Upper lobe of right lung (tissue), 1 donor: ENCODE results near the gene STIMATE. TPM values are rescaled to one million over a fixed set of nuclear protein-coding genes. Genes with fewer than 3 reads are reported as not detected.

Experiments used
- ATAC-seq: fragments of 200-7000 bp; cut with Tn5 transposase; one replicate; pipeline ENCODE4 v1.9.1; 2020; ENCODE audit warnings: mild to moderate bottlenecking, moderate library complexity
- DNase-seq: peaks from one replicate; pipeline ENCODE4 v3.0.0-alpha.2; 2020
- H3K27ac ChIP-seq: fragments of 200-600 bp; one replicate; pipeline ENCODE4 v1.8.0; 2022
- H3K27me3 ChIP-seq: fragments of 200-600 bp; one replicate; pipeline ENCODE4 v1.8.0; 2022; ENCODE audit warnings: mild to moderate bottlenecking
- H3K36me3 ChIP-seq: fragments of 200-600 bp; one replicate; pipeline ENCODE4 v1.8.0; 2022
- H3K4me1 ChIP-seq: fragments of 200-600 bp; one replicate; pipeline ENCODE4 v1.8.0; 2022
- H3K4me3 ChIP-seq: fragments of 200-600 bp; one replicate; pipeline ENCODE4 v1.8.0; 2022; ENCODE audit warnings: mild to moderate bottlenecking
- H3K9me3 ChIP-seq: fragments of 200-600 bp; one replicate; pipeline ENCODE4 v1.8.0; 2022
- intact Hi-C: fragments of 100-400 bp; cut with DNase I; formaldehyde crosslinking; loops from one replicate; pipeline ENCODE4 v1.11.0; 2022
- total RNA-seq: library from RNA; stranded (reverse); fragmentation: NEBNext Ultra II Directional; extraction: Animal tissue kit (Norgen Biotek cat#: 25700); gene quantifications from one replicate; pipeline ENCODE4 v1.2.1, GENCODE V29; 2021
- TF ChIP-seq, protein P1 (sequence below): fragments of 200-600 bp; IDR thresholded peaks from one replicate; pipeline ENCODE4 v1.8.0; 2022; ENCODE audit warnings: antibody characterized with exemption
- donor health status: DM: no; HTN: yes; CAD: no; lungs with severe emphysema.

The STIMATE gene
- total RNA-seq, 1 donor from 2014 or later: 34.7 TPM

DNA sequence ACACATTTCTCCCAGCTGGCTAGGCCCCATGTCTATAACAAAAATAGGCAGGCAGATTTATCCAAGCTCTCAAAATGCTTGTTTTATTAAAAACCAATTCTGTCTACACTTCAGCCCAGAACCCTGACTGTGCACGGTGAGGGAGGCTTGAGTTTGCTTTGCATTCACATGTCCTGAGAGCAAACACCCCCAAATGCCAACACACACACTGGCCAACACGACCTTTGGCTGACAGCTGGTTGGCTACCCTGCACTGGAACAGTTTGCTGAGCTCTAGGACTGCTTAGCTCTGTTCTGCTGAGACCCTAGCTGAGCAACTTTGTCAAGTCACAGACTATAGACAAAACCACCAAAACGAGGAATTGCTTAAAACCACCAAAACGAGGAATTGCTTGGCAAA lies 3.6 kb downstream of the STIMATE start:
- peaks cover 70% of the 10 kb centered on the region for H3K4me1 ChIP-seq
- TF ChIP-seq, protein P1, sequence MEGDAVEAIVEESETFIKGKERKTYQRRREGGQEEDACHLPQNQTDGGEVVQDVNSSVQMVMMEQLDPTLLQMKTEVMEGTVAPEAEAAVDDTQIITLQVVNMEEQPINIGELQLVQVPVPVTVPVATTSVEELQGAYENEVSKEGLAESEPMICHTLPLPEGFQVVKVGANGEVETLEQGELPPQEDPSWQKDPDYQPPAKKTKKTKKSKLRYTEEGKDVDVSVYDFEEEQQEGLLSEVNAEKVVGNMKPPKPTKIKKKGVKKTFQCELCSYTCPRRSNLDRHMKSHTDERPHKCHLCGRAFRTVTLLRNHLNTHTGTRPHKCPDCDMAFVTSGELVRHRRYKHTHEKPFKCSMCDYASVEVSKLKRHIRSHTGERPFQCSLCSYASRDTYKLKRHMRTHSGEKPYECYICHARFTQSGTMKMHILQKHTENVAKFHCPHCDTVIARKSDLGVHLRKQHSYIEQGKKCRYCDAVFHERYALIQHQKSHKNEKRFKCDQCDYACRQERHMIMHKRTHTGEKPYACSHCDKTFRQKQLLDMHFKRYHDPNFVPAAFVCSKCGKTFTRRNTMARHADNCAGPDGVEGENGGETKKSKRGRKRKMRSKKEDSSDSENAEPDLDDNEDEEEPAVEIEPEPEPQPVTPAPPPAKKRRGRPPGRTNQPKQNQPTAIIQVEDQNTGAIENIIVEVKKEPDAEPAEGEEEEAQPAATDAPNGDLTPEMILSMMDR: no peak

GRCh38 chr3:52892625-52893311 lies 4.6 kb downstream of the STIMATE start:
- intact Hi-C loops: no loop called here
- ATAC-seq (no peak), DNase-seq (no peak)
- Histone ChIP-seq H3K36me3 (no peaks in the 10 kb centered on the region), H3K27ac (peak overlapping the region; percentile 38), H3K9me3 (no peaks in the 10 kb centered on the region), H3K4me3 (peak overlapping the region; percentile 29), H3K27me3 (no peaks in the 10 kb centered on the region), H3K4me1 (peaks cover 67% of the 10 kb centered on the region)
- TF ChIP-seq, protein P1: no peak

More for the DNA sequence above, 3.6 kb downstream of the STIMATE start:
- H3K36me3 ChIP-seq: no peaks in the 10 kb centered on the region
- DNase-seq (no peak), ATAC-seq (no peak)
- H3K4me3 ChIP-seq: no peak overlapping the region
- intact Hi-C loops: no loop called here
- H3K27me3 ChIP-seq: no peaks in the 10 kb centered on the region
- H3K9me3 ChIP-seq: no peaks in the 10 kb centered on the region
- peak overlapping the region; percentile 38 for H3K27ac ChIP-seq

GRCh38 chr3:52892290-52892624 lies 5.1 kb downstream of the STIMATE start:
- H3K27me3 ChIP-seq: no peaks in the 10 kb centered on the region
- peak overlapping the region; percentile 38 for H3K27ac ChIP-seq
- intact Hi-C loops: no loop called here
- no peak overlapping the region for H3K4me3 ChIP-seq
- H3K4me1 ChIP-seq: peaks cover 66% of the 10 kb centered on the region
- TF ChIP-seq, protein P1: no peak
- ATAC-seq (no peak), DNase-seq (no peak)
- no peaks in the 10 kb centered on the region for H3K9me3 ChIP-seq
- H3K36me3 ChIP-seq: no peaks in the 10 kb centered on the region

DNA sequence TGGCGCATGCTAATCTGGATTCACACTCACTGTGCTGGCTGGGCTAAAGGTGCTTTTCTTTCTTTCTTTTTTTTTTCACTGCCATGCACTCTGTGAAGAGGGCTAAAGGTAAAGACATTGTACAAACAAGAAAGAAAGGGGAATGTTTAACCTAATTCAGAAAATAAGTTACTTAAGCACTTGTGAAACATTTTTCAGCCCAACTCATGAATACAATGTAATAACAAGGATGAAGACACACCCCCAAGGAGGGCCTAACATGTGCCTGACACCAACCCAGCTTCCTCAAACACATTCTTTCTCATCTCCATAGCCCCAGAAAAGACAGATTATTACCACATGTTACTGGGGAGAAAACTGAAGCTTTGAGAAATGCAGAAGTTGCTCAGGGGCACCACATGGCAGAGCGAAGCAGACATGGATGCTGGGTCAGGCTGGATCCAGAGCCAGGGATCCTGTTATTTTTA lies 5.7 kb downstream of the STIMATE start:
- DNase-seq (no peak), ATAC-seq (peak; percentile 82)
- no peaks in the 10 kb centered on the region for H3K36me3 ChIP-seq
- no peaks in the 10 kb centered on the region for H3K9me3 ChIP-seq
- no peaks in the 10 kb centered on the region for H3K27me3 ChIP-seq
- H3K4me1 ChIP-seq: peaks cover 66% of the 10 kb centered on the region
- H3K4me3 ChIP-seq: no peak overlapping the region
- intact Hi-C loops: no loop called here
- TF ChIP-seq, protein P1: no peak
- H3K27ac ChIP-seq: peak overlapping the region; percentile 73

DNA sequence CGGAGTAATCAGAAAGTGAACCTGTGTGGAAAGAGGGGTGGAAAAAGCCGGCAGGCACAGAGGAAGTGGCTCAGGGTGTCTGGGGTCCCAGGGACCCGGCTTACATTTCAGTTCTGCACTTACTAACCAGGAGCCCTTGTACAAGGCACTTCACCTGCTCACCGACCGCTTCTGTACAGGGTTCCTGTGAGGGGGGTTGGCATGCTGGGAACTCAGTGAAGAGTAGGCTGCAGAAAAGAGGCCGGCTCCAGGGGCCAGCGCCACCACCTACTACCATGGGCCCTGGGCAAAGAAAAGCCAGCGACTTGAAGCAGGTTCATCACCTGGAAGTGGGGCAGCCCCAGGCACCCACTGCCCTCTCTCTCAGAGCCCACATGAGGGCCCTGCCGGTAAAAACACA lies 6.2 kb downstream of the STIMATE start:
- DNase-seq: peak; percentile 74
- Histone ChIP-seq H3K4me1 (peaks cover 62% of the 10 kb centered on the region), H3K27me3 (no peaks in the 10 kb centered on the region), H3K27ac (peak overlapping the region; percentile 73), H3K4me3 (no peak overlapping the region), H3K9me3 (no peaks in the 10 kb centered on the region), H3K36me3 (no peaks in the 10 kb centered on the region)
- intact Hi-C loops: no loop called here
- peak; percentile 65 for ATAC-seq
- TF ChIP-seq, protein P1: no peak
